ENCODE results near the gene ADARB2.

Gene ADARB2

GRCh38 chr10:1289591-1289990 is 447.7 kb downstream of the ADARB2 start:
- ChIA-PET CTCF (no interaction called here), POLR2A (no interaction called here)
- TF ChIP-seq SUZ12 (IDR thresholded peaks at IDR 0.05) (no peak), FOXA1 (IDR thresholded peaks at IDR 0.05) (no peak), HDGF (IDR thresholded peaks at IDR 0.05; ENCODE audit: borderline replicate concordance) (no peak), ELF4 (IDR thresholded peaks at IDR 0.05) (no peak), LEF1 (IDR thresholded peaks at IDR 0.05; ENCODE audit: borderline replicate concordance) (no peak), FOXK2 (IDR thresholded peaks at IDR 0.05) (no peak), BHLHE40 (IDR thresholded peaks at IDR 0.05; ENCODE audit: borderline replicate concordance) (no peak), CTBP1 (IDR thresholded peaks at IDR 0.05; ENCODE audit: borderline replicate concordance) (no peak), FOXM1 (IDR thresholded peaks at IDR 0.05; ENCODE audit: borderline replicate concordance) (no peak), ARNT (IDR thresholded peaks at IDR 0.05) (no peak), SP1 (IDR thresholded peaks at IDR 0.05) (no peak)
- no peak for DNase-seq (ENCODE audit: extremely low spot score)

GRCh38 chr10:1287971-1288401 is 449.3 kb downstream of the ADARB2 start:
- ChIA-PET POLR2A (no interaction called here), CTCF (no interaction called here)
- TF ChIP-seq PKNOX1 (IDR thresholded peaks at IDR 0.05) (no peak), TARDBP (IDR thresholded peaks at IDR 0.05) (no peak), FOXM1 (IDR thresholded peaks at IDR 0.05; ENCODE audit: borderline replicate concordance) (no peak), LEF1 (IDR thresholded peaks at IDR 0.05; ENCODE audit: borderline replicate concordance) (no peak), SUZ12 (IDR thresholded peaks at IDR 0.05) (no peak), CTBP1 (IDR thresholded peaks at IDR 0.05; ENCODE audit: borderline replicate concordance) (no peak), L3MBTL2 (conservative IDR thresholded peaks at IDR 0.05) (no peak), ELF4 (IDR thresholded peaks at IDR 0.05) (no peak), FOXA1 (IDR thresholded peaks at IDR 0.05) (no peak), FOXK2 (IDR thresholded peaks at IDR 0.05) (no peak), SP1 (IDR thresholded peaks at IDR 0.05) (no peak), ARNT (IDR thresholded peaks at IDR 0.05) (no peak), NFRKB (IDR thresholded peaks at IDR 0.05) (no peak), HDGF (IDR thresholded peaks at IDR 0.05; ENCODE audit: borderline replicate concordance) (no peak)
- DNase-seq (ENCODE audit: extremely low spot score), result no peak

GRCh38 chr10:1287487-1287886 is 449.8 kb downstream of the ADARB2 start:
- no peak for DNase-seq (ENCODE audit: extremely low spot score)
- TF ChIP-seq ELF4 (IDR thresholded peaks at IDR 0.05), result no peak
- no peak for TF ChIP-seq L3MBTL2 (conservative IDR thresholded peaks at IDR 0.05)
- TF ChIP-seq FOXK2 (IDR thresholded peaks at IDR 0.05), result no peak
- TF ChIP-seq NFRKB (IDR thresholded peaks at IDR 0.05), result no peak
- no peak for TF ChIP-seq SUZ12 (IDR thresholded peaks at IDR 0.05)
- TF ChIP-seq FOXM1 (IDR thresholded peaks at IDR 0.05; ENCODE audit: borderline replicate concordance), result no peak
- TF ChIP-seq LEF1 (IDR thresholded peaks at IDR 0.05; ENCODE audit: borderline replicate concordance), result no peak
- TF ChIP-seq BHLHE40 (IDR thresholded peaks at IDR 0.05; ENCODE audit: borderline replicate concordance), result no peak
- no peak for TF ChIP-seq CTBP1 (IDR thresholded peaks at IDR 0.05; ENCODE audit: borderline replicate concordance)
- TF ChIP-seq PKNOX1 (IDR thresholded peaks at IDR 0.05), result no peak
- no peak for TF ChIP-seq HDGF (IDR thresholded peaks at IDR 0.05; ENCODE audit: borderline replicate concordance)
- TF ChIP-seq TARDBP (IDR thresholded peaks at IDR 0.05), result no peak
- TF ChIP-seq ARNT (IDR thresholded peaks at IDR 0.05), result no peak
- no peak for TF ChIP-seq ZNF384 (IDR thresholded peaks at IDR 0.05)
- no peak for TF ChIP-seq FOXA1 (IDR thresholded peaks at IDR 0.05)
- no peak for TF ChIP-seq SP1 (IDR thresholded peaks at IDR 0.05)
- ChIA-PET POLR2A (no interaction called here), CTCF (no interaction called here)

GRCh38 chr10:1284076-1284475 is 453.2 kb downstream of the ADARB2 start:
- TF ChIP-seq CTBP1 (IDR thresholded peaks at IDR 0.05; ENCODE audit: borderline replicate concordance), result no peak
- no peak for TF ChIP-seq FOXK2 (IDR thresholded peaks at IDR 0.05)
- no peak for TF ChIP-seq TARDBP (IDR thresholded peaks at IDR 0.05)
- no peak for TF ChIP-seq ZNF384 (IDR thresholded peaks at IDR 0.05)
- no peak for TF ChIP-seq HDGF (IDR thresholded peaks at IDR 0.05; ENCODE audit: borderline replicate concordance)
- TF ChIP-seq FOXA1 (IDR thresholded peaks at IDR 0.05), result no peak
- no peak for TF ChIP-seq SP1 (IDR thresholded peaks at IDR 0.05)
- TF ChIP-seq SUZ12 (IDR thresholded peaks at IDR 0.05), result no peak
- ChIA-PET POLR2A (no interaction called here), CTCF (no interaction called here)
- DNase-seq (ENCODE audit: extremely low spot score), result no peak

GRCh38 chr10:1281405-1281782 is 455.9 kb downstream of the ADARB2 start:
- TF ChIP-seq BHLHE40 (IDR thresholded peaks at IDR 0.05; ENCODE audit: borderline replicate concordance) (no peak), L3MBTL2 (conservative IDR thresholded peaks at IDR 0.05) (no peak), NFRKB (IDR thresholded peaks at IDR 0.05) (no peak), LEF1 (IDR thresholded peaks at IDR 0.05; ENCODE audit: borderline replicate concordance) (no peak), FOXK2 (IDR thresholded peaks at IDR 0.05) (no peak), PKNOX1 (IDR thresholded peaks at IDR 0.05) (no peak), TARDBP (IDR thresholded peaks at IDR 0.05) (no peak), FOXM1 (IDR thresholded peaks at IDR 0.05; ENCODE audit: borderline replicate concordance) (no peak), SP1 (IDR thresholded peaks at IDR 0.05) (no peak)
- CTCF ChIA-PET, result no interaction called here
- POLR2A ChIA-PET, result no interaction called here
- DNase-seq (ENCODE audit: extremely low spot score), result no peak

- POLR2A ChIA-PET, result no interaction called here
Observed at GRCh38 chr10:1280466-1281404, 456.6 kb downstream of the ADARB2 start.

More at GRCh38 chr10:1280466-1281404, 456.6 kb downstream of the ADARB2 start:
- no peak for DNase-seq (ENCODE audit: extremely low spot score)
- TF ChIP-seq CTBP1 (IDR thresholded peaks at IDR 0.05; ENCODE audit: borderline replicate concordance), result no peak
- no peak for TF ChIP-seq FOXM1 (IDR thresholded peaks at IDR 0.05; ENCODE audit: borderline replicate concordance)
- no peak for TF ChIP-seq SUZ12 (IDR thresholded peaks at IDR 0.05)
- TF ChIP-seq PKNOX1 (IDR thresholded peaks at IDR 0.05), result no peak
- TF ChIP-seq ZNF384 (IDR thresholded peaks at IDR 0.05), result no peak
- TF ChIP-seq TARDBP (IDR thresholded peaks at IDR 0.05), result no peak
- TF ChIP-seq FOXK2 (IDR thresholded peaks at IDR 0.05), result no peak
- no peak for TF ChIP-seq ELF4 (IDR thresholded peaks at IDR 0.05)
- TF ChIP-seq LEF1 (IDR thresholded peaks at IDR 0.05; ENCODE audit: borderline replicate concordance), result no peak
- TF ChIP-seq ARNT (IDR thresholded peaks at IDR 0.05), result no peak
- no peak for TF ChIP-seq HDGF (IDR thresholded peaks at IDR 0.05; ENCODE audit: borderline replicate concordance)
- no peak for TF ChIP-seq BHLHE40 (IDR thresholded peaks at IDR 0.05; ENCODE audit: borderline replicate concordance)
- no peak for TF ChIP-seq NFRKB (IDR thresholded peaks at IDR 0.05)
- no peak for TF ChIP-seq FOXA1 (IDR thresholded peaks at IDR 0.05)
- no peak for TF ChIP-seq SP1 (IDR thresholded peaks at IDR 0.05)
- CTCF ChIA-PET, result no interaction called here

Data from HEK293T (cell line).